ENCODE measurements around the gene ERC2. TPM values are rescaled to one million over a fixed set of nuclear protein-coding genes. Genes with fewer than 3 reads are reported as not detected.

The ERC2 gene
- total RNA-seq, 3 donors from 2014 or later (not counting 1 experiment from before 2014, with no cell fraction given) = not detected

GRCh38 chr3:56055546-56055945 lies 412.7 kb downstream of the ERC2 start:
- Mint-ChIP-seq H3K4me3 (no peak overlapping the region), H3K27me3 (ENCODE audit: low read depth in 2 of 2) (peaks cover 0 to 4% of the 10 kb centered on the region in 2 donors), H3K27ac (no peak overlapping the region), H3K36me3 (no peaks in the 10 kb centered on the region), H3K9me3 (no peaks in the 10 kb centered on the region), H3K4me1 (no peaks in the 10 kb centered on the region)
- ATAC-seq (no peak), DNase-seq (no peak)
- Histone ChIP-seq H3K4me1 (ENCODE audit: control insufficient read depth, insufficient read depth, low read length) (no peaks in the 10 kb centered on the region), H3K36me3 (ENCODE audit: control insufficient read depth, insufficient read depth, low read length) (no peaks in the 10 kb centered on the region), H3K27ac (ENCODE audit: low read length) (no peak overlapping the region), H3K27me3 (ENCODE audit: control insufficient read depth, insufficient read depth, low read length) (no peaks in the 10 kb centered on the region), H3K4me3 (ENCODE audit: low read length) (no peak overlapping the region), H3K9me3 (ENCODE audit: control insufficient read depth, insufficient read depth, low read length) (no peaks in the 10 kb centered on the region)
- no peak for TF ChIP-seq CTCF (IDR thresholded peaks at IDR 0.05)
- WGBS (ENCODE audit: insufficient coverage) = 77% methylated on average over 4 of the region's 4 CpGs
- intact Hi-C loops (cut with micrococcal nuclease) = no loop called here

GRCh38 chr3:56054844-56055243 lies 413.4 kb downstream of the ERC2 start:
- Histone ChIP-seq H3K27me3 (ENCODE audit: control insufficient read depth, insufficient read depth, low read length) (no peaks in the 10 kb centered on the region), H3K36me3 (ENCODE audit: control insufficient read depth, insufficient read depth, low read length) (no peaks in the 10 kb centered on the region), H3K27ac (ENCODE audit: low read length) (no peak overlapping the region), H3K4me1 (ENCODE audit: control insufficient read depth, insufficient read depth, low read length) (no peaks in the 10 kb centered on the region), H3K4me3 (ENCODE audit: low read length) (no peak overlapping the region), H3K9me3 (ENCODE audit: control insufficient read depth, insufficient read depth, low read length) (no peaks in the 10 kb centered on the region)
- WGBS (ENCODE audit: insufficient coverage) = 86% methylated on average over 10 of the region's 10 CpGs
- no peaks in the 10 kb centered on the region for H3K9me3 Mint-ChIP-seq
- H3K4me3 Mint-ChIP-seq = no peak overlapping the region
- DNase-seq (no peak), ATAC-seq (no peak)
- H3K36me3 Mint-ChIP-seq = no peaks in the 10 kb centered on the region
- TF ChIP-seq CTCF (IDR thresholded peaks at IDR 0.05) = no peak
- H3K27me3 Mint-ChIP-seq (ENCODE audit: low read depth in 2 of 2) = peaks cover 0 to 6% of the 10 kb centered on the region in 2 donors
- H3K27ac Mint-ChIP-seq = no peak overlapping the region
- intact Hi-C loops (cut with micrococcal nuclease) = no loop called here
- no peaks in the 10 kb centered on the region for H3K4me1 Mint-ChIP-seq

- intact Hi-C loops (cut with micrococcal nuclease) = no loop called here
- TF ChIP-seq CTCF (IDR thresholded peaks at IDR 0.05) = no peak
- H3K36me3 ChIP-seq (ENCODE audit: control insufficient read depth, insufficient read depth, low read length) = no peaks in the 10 kb centered on the region
These were observed 414.5 kb downstream of the ERC2 start for GRCh38 chr3:56053727-56054126.

GRCh38 chr3:56052188-56052587 lies 416.1 kb downstream of the ERC2 start:
- Mint-ChIP-seq H3K36me3 (no peaks in the 10 kb centered on the region), H3K27me3 (ENCODE audit: low read depth in 2 of 2) (peaks cover 0 to 6% of the 10 kb centered on the region in 2 donors), H3K27ac (no peak overlapping the region), H3K4me3 (no peak overlapping the region), H3K4me1 (no peaks in the 10 kb centered on the region), H3K9me3 (no peaks in the 10 kb centered on the region)
- ATAC-seq (no peak), DNase-seq (no peak)
- Histone ChIP-seq H3K27ac (ENCODE audit: low read length) (no peak overlapping the region), H3K27me3 (ENCODE audit: control insufficient read depth, insufficient read depth, low read length) (no peaks in the 10 kb centered on the region), H3K36me3 (ENCODE audit: control insufficient read depth, insufficient read depth, low read length) (no peaks in the 10 kb centered on the region), H3K4me1 (ENCODE audit: control insufficient read depth, insufficient read depth, low read length) (no peaks in the 10 kb centered on the region), H3K4me3 (ENCODE audit: low read length) (no peak overlapping the region), H3K9me3 (ENCODE audit: control insufficient read depth, insufficient read depth, low read length) (no peaks in the 10 kb centered on the region)
- WGBS (ENCODE audit: insufficient coverage) = 80% methylated on average over 4 of the region's 4 CpGs
- intact Hi-C loops (cut with micrococcal nuclease) = no loop called here
- no peak for TF ChIP-seq CTCF (IDR thresholded peaks at IDR 0.05)

More at GRCh38 chr3:56053727-56054126, 414.5 kb downstream of the ERC2 start:
- ATAC-seq (no peak), DNase-seq (no peak)
- Mint-ChIP-seq H3K4me3 (no peak overlapping the region), H3K36me3 (no peaks in the 10 kb centered on the region), H3K9me3 (no peaks in the 10 kb centered on the region), H3K4me1 (no peaks in the 10 kb centered on the region), H3K27ac (no peak overlapping the region), H3K27me3 (ENCODE audit: low read depth in 2 of 2) (peaks cover 0 to 6% of the 10 kb centered on the region in 2 donors)
- Histone ChIP-seq H3K9me3 (ENCODE audit: control insufficient read depth, insufficient read depth, low read length) (no peaks in the 10 kb centered on the region), H3K27me3 (ENCODE audit: control insufficient read depth, insufficient read depth, low read length) (no peaks in the 10 kb centered on the region), H3K4me1 (ENCODE audit: control insufficient read depth, insufficient read depth, low read length) (no peaks in the 10 kb centered on the region), H3K27ac (ENCODE audit: low read length) (no peak overlapping the region), H3K4me3 (ENCODE audit: low read length) (no peak overlapping the region)
- WGBS (ENCODE audit: insufficient coverage) = 57% methylated on average over 3 of the region's 3 CpGs

All from natural killer cell (primary cell).